ENCODE measurements around the gene IL33.

Gene IL33

DNA sequence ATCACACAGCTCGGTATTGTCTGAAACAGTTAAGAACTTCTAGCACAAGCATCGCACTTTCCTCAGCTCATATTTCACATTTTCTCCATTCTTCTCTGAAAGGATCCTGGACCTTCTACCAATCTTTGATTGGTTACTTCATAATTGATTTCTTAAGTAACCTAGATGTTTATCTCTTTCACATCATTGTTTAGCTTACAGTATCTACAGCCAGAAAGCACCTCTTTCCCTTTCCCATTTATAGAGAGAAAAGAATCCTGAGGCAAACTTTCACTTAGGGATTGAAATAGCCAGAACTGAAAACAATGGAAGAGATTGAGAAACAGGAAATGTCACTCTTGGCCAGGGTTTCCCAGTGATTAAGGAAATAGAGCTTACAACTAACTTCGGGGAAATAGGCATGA is 2.5 kb downstream of the IL33 start:
- DNase-seq (ENCODE audit: low spot score), result no peak

DNA sequence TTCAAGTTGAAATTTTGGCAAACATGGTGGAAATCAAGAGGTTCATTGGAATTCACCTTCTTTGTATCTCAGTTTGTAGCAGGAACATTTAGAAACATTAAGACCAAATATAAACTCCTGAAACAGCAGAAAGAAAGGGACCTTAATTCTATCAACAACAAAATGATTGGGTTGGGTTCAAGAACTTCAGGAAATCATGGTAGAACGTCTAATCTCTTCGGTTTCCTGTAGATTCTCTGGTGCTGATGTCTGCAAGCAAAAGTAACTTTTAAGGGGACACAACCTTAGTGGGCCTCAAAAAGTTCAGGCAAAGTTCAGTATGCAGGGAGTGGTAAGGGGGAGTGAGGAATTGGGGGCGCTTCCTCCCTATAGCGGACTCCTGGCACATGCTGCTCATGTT is 3.4 kb downstream of the IL33 start:
- DNase-seq (ENCODE audit: low spot score), result no peak

DNA sequence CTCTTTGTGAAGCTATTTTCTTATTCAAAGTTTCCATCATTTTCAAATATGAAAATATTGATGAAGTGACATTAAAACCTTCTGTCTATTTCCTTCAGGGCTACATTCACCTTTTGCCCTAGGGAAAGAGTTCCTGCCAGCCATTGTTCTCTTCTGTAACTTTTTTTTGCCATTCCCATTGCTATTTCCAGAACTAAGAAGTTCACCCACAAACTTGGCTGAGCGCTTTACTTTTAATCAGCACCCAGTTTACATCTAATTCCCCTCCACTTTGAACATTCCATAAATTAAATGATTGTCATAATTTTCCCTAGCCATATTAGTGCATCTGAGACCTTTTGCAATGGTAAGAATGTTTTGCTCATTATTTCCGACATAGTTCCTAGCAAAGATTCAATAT is 4.4 kb downstream of the IL33 start:
- DNase-seq (ENCODE audit: low spot score), result no peak

DNA sequence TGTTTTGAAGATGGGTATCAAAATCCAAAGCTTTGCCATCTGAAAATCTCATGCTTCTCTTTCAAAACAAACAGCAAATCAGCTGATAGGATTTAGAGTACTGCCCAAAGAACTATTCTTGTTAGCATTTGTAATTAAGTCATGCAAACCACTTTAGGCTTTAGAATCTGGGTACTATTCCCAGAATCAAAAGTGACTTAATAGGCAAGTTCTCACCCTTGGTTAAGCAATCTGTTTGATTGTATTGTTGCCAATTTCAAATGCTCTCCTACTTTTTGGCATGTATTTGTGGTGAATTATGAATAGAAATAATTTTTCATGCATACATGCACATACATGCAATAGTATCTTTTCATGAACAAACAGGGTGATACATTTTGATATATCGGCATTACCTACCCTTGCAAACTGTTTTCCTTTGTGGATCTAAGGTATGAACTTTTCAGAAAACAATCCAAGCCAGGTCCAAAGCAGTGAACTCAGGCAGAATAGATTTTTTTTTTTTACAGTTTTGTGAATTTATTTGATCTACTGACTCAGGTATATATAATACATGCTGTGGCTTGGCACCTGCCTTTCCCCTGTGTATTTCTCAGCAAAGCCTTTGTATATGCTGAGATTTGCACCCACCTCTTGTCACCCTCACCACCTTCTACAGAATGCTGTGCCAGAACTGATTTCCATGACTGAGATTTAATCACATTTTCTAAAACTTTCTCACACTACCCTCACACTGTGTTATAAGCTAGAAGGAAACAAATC is 9.0 kb downstream of the IL33 start:
- no peak for DNase-seq (ENCODE audit: low spot score)

DNA sequence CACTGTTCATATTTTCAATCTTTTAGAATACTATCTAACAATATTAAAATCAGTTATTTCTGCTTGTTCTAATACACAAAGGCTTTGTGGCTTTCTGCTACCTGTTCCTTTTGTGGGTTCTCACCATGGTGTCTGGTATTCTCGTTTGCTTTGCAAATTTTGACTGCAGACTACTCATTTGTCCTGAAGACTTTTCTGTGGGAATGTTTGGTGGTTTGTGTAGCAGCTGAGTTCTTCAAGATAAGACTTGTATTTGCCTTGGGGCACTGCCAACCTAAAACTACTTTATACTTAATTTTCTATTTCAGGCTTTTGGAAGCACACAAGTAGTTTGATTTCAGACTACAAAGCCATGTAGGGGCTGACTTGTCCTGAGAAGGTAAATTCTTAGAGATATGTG is 11.1 kb downstream of the IL33 start:
- DNase-seq (ENCODE audit: low spot score), result no peak

DNA sequence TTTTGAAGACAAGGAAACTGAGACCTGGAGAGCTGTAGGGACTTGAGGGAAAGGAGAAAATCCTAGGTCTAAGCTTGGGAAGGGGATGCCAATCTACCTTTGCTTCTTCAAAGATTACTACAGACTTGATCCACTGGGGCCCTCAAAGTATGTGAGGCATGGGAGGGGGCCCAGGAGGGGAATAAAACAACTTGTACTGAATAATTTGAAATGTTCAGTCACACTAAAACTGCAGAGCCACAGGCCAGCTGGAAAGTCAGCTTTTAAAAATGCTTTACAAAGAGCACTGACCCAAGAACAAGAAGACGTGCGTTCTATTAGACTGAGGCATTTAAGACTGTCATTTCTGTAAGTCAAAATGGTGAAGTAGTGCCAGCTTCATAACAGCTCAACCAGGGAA is 13.6 kb downstream of the IL33 start:
- no peak for DNase-seq (ENCODE audit: low spot score)

DNA sequence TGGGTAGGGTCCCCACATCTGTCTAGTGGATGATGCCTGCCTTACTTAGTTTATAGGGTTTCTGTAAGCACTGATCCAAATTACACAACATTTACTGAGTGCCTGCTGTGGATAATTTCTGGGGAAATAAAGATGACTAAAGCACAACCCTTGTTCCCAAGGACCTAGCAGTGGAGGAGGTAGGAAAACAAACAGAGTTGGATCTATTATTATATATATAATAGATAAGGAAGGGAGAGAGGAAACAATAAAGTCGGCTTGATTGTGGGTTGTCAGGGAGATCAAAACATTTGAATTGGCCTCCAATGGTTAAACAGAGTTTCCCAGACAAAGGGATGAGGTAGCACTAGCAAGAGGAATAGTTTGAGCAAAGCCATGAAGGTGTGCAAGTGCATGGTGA is 14.0 kb downstream of the IL33 start:
- DNase-seq (ENCODE audit: low spot score), result no peak

DNA sequence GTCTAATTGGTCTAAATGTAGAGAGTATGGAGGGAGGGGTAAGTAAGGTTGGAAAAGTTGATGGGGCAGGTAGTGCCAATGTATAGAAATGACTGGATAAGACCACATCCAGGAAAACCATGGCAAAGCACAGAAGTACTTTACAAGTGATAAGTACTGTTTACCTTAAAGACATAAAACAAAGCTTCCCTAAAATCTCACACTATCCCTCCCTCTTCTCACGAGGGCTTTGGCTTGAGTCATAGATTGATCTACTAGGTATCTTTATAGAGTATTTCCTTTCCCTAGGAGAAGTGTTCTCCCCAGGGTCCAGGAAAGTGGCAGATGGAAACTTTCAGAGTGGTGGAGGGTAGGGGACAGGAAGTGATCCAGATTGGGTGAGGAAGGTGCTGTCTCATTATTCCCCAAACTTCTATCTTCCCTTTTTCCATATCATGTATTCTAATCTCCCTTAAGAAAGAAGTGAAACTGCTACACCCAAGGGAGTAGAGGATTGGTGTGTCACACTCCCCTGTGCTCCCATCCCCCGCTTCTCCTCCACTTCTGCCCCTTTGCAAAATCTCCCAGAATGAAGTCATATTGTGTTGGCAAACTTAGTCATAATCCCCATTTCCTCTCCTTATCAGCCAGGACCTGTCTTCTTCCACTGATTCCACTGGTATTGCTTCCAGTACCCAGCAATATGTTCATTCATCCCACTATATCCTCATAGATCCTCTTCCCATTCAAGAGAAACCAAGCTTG is 14.6 kb downstream of the IL33 start:
- DNase-seq (ENCODE audit: low spot score), result no peak

DNA sequence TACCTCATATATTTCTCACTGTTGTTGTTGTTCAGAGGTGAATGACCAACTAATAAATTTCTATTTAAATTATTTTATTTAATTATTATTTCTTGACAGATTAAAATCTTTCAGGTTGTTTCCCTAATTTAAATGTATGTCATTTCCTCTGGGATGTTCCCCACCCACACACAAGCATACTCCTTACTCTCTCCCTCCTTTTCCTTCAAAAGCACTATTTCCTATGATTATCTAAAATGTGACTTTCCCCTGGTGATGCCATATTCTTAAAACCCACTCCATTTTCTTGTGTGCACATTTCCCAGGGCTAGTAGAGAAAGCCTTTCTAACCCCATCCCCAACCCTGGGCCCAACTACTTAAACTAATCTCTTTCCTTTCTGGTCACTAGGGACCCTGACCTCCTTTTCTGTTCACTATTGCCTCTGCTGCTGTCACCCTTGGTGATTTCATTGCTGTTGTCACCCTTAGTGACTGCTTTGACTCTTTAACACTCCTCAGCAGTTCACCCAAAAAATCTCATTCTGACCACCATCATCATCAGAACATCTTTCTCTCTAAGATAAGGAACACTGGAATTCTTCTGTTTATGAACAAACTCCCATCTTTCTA is 16.8 kb downstream of the IL33 start:
- DNase-seq (ENCODE audit: low spot score), result no peak

DNA sequence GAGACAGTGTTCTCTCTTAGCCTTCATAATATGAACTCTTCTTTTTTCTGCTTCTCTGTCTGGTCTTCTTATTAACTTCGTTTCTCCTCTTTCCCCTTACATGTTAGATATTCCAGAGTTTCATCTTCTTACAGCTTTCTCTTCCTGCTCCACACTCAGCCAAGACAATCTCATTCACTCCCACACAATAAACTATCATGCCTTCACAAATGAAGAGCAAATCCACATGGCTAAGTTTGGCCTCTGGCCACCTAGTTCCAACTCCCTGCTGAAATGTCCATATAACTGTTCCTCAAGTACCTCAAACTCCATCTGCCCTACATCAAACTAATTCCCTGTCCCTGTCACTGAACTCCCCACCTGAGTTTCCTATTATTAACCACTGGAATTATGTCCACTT is 18.4 kb downstream of the IL33 start:
- DNase-seq (ENCODE audit: low spot score), result no peak

DNA sequence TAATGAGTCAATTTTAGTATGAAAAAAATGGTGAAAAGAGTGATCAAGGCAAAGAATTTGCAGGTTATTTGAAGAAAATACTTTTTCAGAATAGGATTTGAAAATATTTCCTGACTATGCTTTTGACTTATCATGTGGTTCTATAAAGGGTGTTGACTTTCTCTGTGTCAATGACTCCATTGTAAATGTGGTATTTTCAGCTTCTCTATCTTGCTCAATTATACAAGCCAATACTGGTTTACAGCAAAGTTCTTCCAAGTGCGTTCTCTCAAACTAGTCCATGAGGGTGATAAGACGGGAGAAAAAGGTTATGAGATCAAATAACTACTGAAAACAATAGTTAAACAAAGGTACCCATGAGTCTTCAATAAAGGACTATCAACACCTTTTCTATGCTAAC is 21.7 kb downstream of the IL33 start:
- DNase-seq (ENCODE audit: low spot score), result no peak

DNA sequence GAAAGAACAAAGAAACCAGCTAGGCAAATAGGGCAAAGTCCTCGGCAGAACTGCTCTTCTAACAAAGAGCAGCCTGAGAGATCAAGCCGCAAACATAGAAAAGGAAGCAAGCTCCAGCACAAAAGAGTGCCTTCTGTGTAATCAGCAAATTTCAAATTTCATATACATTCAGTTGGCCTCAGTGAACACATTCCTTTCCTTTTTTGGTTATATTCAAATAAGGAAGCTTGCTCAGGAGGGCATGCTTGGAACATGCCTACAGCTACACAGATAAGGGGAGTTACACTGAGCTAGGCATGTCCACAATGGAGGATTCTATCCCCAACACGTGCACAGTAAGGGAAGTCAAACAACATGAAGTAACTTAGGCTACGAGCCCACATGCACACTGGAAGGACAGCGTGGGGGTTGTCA is 23.4 kb downstream of the IL33 start:
- no peak for DNase-seq (ENCODE audit: low spot score)

DNA sequence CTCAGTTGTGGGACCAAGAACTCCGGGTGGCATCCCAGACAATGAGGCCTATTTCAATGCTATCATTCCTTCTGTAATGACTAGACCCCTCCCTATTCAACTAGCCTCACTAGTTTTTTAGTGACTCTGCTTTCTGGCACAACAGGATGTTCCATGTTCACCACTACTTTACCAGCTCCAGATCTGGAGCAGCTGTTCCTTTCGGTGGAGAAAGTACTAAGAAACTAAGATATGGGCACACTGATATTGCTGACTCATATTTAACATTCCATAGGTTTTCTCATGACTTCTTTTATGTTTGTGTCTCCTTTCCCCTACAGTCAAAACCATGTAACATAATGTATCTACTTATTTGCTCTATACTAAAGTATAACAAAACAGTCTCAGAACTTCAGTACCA is 24.1 kb downstream of the IL33 start:
- DNase-seq (ENCODE audit: low spot score), result no peak

DNA sequence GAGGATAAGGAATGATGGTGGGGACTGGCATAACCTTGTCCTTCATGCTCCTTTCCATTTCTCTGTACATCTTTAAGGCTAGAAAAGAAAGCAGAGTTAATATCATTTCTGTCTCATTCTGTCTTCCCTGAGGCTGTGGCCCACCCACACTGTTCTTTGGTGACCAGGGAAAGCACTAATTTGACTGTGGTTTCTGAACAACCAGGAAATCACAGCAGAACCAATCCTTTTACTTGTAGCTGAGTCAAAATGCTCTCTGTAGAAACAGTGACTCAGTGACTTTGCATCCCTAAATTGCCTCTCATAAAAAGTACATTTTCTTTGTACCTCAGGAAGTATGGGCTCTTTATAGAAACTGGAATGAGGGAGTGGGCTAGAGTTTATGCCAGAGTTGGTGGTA is 28.1 kb downstream of the IL33 start:
- no peak for DNase-seq (ENCODE audit: low spot score)

DNA sequence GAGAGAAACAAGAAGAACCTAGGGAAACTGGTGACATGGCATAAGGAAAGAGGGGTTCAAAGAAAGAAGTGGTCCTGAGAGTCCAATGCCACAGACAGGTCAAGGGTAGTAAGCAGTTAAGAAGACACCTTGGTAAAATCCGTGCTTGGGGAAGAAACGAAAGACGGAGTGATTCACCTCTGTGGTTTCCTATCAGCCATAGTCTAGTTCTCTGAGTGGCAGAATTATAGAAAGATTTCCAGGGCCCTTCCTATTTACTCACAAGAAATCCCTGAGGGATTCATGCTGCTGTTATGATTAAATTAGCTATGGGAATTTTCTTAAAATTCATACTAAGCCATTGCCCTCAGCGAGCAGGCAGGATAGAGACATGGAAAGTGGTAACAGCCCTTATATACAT is 31.7 kb downstream of the IL33 start:
- DNase-seq (ENCODE audit: low spot score), result no peak

DNA sequence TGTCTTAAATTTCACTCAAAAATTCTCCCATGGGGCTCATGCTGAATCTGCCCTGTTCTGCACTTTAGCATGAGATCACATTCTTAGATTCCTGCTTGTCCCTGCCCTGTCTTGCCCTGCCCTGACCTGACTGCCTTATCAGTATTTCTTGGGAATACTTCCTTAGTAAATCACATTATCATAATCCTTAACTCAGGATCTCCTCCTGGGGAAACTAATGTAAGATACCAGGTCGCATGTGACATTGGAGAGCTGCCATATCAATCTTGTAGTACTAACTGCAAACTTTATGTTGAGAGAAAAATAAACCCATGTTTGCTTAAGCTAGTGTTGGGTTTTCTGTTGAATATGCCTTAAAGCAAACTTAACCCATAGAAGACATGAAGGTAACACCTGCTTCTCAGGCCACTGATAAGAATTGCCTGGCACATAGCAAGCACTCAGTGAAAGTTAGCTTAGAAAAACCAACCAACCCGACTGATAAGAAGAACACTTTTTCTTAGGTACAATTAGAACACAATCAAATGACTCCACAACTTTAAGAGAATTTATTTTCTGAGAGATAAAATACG is 53.3 kb downstream of the IL33 start:
- DNase-seq (ENCODE audit: low spot score), result no peak

DNA sequence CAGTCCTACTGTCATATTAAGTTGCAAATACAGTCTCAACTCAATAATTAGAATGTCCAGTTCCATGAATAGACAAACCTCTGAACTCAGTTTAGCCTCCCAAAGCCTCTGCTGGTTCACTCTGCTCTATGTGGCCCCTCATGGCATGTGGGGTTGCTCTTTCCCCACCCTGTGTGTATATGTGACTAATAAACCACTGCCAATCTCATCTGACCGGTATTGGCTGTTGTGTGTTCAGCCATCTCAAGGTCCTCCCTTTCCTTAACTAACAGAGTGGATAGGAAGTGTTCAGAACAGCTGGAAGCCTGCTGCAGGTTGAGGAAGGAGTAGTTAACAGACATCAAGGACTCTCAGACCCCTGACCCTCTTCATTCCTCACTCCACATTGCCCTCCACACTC is 55.3 kb downstream of the IL33 start:
- no peak for DNase-seq (ENCODE audit: low spot score)

DNA sequence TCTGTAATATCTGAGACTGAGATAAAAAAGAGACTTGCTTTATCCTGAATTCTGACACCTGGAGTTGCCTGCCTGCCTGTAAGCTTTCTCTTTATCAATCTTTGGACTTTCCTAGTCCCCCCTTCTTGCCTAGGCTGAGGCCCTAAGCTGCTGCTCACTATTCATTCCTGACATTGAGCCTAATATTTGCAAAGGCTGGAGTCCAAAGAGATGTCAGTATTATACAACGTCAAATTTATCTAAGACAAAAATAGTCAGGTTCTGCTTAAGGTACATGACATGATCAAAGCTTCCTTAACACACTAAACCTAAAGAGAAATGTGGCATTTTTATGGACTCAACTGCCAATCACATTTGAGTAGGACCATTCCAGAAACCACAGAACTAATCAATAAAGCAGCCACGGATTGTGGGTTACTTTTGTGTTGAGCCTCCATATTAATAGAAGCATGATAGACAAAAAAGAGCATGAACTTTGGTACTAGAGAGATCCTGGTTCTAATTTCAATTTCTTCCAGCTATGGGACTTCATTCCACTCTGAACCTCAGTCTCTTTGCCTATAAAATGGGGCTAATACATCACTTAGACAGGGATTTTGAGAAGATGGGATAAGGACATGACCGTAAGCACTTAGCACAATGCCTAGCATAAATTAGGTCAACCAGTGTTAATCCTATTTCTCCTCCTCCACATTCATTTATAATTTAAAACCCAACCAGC is 56.1 kb downstream of the IL33 start:
- DNase-seq (ENCODE audit: low spot score), result no peak

DNA sequence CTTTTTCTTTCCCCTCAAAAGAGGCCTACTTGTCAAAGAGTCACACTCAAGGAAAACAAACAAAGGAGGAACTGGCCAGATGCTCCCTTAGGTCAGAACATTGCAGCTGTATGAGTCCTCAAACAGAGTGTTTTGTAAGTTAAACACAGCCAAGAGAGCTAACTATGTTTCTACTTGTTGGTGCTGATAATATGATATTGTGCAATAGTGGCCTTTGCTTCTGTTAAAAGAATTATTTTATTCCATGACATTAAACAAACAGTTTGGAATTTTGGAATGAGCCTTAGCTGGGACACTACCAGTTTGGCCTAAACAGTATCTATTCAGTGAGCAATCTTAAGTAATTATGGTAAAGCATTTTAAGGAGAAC is 56.6 kb downstream of the IL33 start:
- DNase-seq (ENCODE audit: low spot score), result no peak

DNA sequence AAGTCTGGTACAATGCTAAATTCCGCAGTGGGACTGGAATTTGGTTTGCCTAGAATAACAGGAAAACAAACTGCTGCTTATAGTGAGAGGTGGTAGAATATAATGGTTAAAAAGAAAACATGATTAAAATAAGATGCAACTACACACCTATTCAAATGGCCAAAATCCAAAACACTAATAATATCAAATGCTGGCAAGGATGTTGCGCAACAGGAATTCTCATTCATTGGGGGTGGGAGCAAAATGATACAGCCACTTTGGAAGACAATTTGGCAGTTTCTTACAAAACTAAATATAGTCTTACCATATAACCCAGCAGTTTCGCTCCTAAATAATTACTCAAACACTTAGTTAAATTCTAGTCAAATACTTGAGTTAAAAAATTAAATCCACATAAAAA is 61.8 kb downstream of the IL33 start:
- no peak for DNase-seq (ENCODE audit: low spot score)

DNA sequence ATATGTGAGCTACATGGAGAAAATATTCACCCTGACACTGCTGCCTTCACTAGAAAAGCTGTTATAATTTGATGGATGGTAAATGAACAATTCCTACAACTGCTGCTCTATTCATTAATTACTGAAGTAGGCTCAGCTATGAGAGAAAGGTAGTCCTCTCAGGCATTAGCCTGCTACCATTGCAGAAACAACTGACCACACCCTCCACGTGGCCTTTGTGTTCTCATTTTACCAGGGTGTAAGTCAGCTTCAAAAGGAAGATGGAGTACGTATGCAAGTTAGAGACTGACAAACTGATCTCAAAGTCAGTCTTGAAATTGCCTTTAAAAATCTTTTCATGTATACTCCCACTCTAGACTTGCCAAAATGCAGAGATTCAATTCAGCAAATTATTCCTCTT is 86.3 kb downstream of the IL33 start:
- no peak for DNase-seq (ENCODE audit: low spot score)

DNA sequence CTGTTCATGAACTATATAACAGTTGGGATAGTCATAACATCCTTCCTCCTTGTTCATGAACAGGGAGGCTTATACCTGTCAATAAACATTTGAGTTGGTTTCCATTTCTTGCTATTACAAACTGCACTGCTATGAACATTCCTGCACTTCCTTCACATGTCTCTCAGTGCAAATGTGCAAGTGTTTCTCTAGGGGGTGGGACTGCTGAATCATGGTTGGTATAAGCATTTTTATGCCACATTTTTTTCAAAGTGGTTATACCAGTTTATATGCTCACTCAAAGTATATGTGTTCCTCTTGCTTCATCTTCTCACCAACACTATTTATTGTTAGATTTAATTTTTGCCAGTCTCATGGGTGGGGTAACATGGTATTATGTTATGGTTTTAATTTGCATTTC is 86.8 kb downstream of the IL33 start:
- DNase-seq (ENCODE audit: low spot score), result no peak

DNA sequence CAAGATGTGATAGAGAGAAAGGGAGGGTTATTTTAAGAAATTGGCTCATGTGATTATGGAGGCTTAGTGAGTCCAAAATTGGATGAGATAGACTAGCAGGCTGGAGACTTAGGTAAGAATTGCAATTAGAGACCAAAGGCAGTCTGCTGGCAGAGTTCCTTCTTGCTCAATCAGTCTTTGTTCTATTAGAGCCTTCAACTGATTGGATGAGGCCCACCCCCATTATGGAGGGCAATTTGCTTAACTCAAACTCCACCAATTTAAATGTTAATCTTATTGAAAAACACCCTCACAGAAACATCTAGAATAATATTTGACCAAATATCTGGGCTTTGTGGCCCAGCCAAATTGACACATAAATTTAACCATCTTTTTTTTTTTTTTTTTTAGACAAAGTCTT is 88.6 kb downstream of the IL33 start:
- no peak for DNase-seq (ENCODE audit: low spot score)
